B cell (primary cell): Measurements from ENCODE around the gene NAA80.

Experiments used
- CTCF ChIP-seq: fragments of 200-600 bp; IDR thresholded peaks from one replicate; pipeline ENCODE4 v1.8.0; 2022; ENCODE audit warnings: antibody characterized with exemption, mild to moderate bottlenecking
- EZH2 ChIP-seq: IDR thresholded peaks from 2 replicates; pipeline ENCODE4 v1.6.1; 2012; ENCODE audit warnings: borderline replicate concordance, low read depth, mild to moderate bottlenecking, moderate library complexity, low read length; ENCODE audit not compliant: insufficient read depth, poor library complexity, severe bottlenecking

GRCh38 chr3:50289130-50289529 lies 10.1 kb downstream of the NAA80 start:
- TF ChIP-seq CTCF (no peak), EZH2 (no peak)
